Lower lobe of right lung (tissue), 2 donors: ENCODE data around the gene AKAP5. TPM values are rescaled to one million over a fixed set of nuclear protein-coding genes. Genes with fewer than 3 reads are reported as not detected.
"Not testable (repeated sequence)": the region's sequence is repeated elsewhere in the genome, so short reads cannot be mapped to it uniquely, and the experiment has no call there.

ENCODE experiments used
- ATAC-seq, 2 donors: fragments of 200-7000 bp; cut with Tn5 transposase; one replicate each; pipeline ENCODE4 v1.9.1; 2020 to 2022; ENCODE audit warnings: mild to moderate bottlenecking in 2 of 2, moderate library complexity in 2 of 2
- DNase-seq: peaks from one replicate; pipeline ENCODE4 v3.0.0-alpha.2; 2020
- H3K27ac ChIP-seq: fragments of 200-600 bp; one replicate; pipeline ENCODE4 v1.8.0; 2022
- H3K27me3 ChIP-seq: fragments of 200-600 bp; one replicate; pipeline ENCODE4 v1.8.0; 2022; ENCODE audit warnings: low read depth
- H3K36me3 ChIP-seq: fragments of 200-600 bp; one replicate; pipeline ENCODE4 v1.8.0; 2022; ENCODE audit warnings: mild to moderate bottlenecking
- H3K4me1 ChIP-seq: fragments of 200-600 bp; one replicate; pipeline ENCODE4 v1.8.0; 2022
- H3K4me3 ChIP-seq: fragments of 200-600 bp; one replicate; pipeline ENCODE4 v1.8.0; 2022; ENCODE audit warnings: mild to moderate bottlenecking
- H3K9me3 ChIP-seq: fragments of 200-600 bp; one replicate; pipeline ENCODE4 v1.8.0; 2022
- intact Hi-C: fragments of 100-400 bp; cut with DNase I; formaldehyde crosslinking; loops from one replicate; pipeline ENCODE4 v1.11.0; 2022
- total RNA-seq: library from RNA; stranded (reverse); fragmentation: NEBNext Ultra II Directional; extraction: Animal tissue kit (Norgen Biotek cat#: 25700); gene quantifications from one replicate; pipeline ENCODE4 v1.2.1, GENCODE V29; 2021
- TF ChIP-seq, protein P1 (sequence below): fragments of 200-600 bp; IDR thresholded peaks from one replicate; pipeline ENCODE4 v1.8.0; 2022; ENCODE audit warnings: antibody characterized with exemption, mild to moderate bottlenecking
- donor health status: DM: no; HTN: yes; CAD: no; lungs with severe emphysema.

Gene AKAP5
- total RNA-seq, 1 donor from 2014 or later, result 4.8 TPM

- H3K27ac ChIP-seq, result no peak overlapping the region
- intact Hi-C loops, result no loop called here
- ATAC-seq (peak; percentile 81 to 87), DNase-seq (no peak)
- TF ChIP-seq, protein P1, sequence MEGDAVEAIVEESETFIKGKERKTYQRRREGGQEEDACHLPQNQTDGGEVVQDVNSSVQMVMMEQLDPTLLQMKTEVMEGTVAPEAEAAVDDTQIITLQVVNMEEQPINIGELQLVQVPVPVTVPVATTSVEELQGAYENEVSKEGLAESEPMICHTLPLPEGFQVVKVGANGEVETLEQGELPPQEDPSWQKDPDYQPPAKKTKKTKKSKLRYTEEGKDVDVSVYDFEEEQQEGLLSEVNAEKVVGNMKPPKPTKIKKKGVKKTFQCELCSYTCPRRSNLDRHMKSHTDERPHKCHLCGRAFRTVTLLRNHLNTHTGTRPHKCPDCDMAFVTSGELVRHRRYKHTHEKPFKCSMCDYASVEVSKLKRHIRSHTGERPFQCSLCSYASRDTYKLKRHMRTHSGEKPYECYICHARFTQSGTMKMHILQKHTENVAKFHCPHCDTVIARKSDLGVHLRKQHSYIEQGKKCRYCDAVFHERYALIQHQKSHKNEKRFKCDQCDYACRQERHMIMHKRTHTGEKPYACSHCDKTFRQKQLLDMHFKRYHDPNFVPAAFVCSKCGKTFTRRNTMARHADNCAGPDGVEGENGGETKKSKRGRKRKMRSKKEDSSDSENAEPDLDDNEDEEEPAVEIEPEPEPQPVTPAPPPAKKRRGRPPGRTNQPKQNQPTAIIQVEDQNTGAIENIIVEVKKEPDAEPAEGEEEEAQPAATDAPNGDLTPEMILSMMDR, result peak; percentile 89
- H3K9me3 ChIP-seq, result no peaks in the 10 kb centered on the region
- peaks cover 74% of the 10 kb centered on the region for H3K4me1 ChIP-seq
- H3K4me3 ChIP-seq, result no peak overlapping the region
- no peaks in the 10 kb centered on the region for H3K36me3 ChIP-seq
- no peaks in the 10 kb centered on the region for H3K27me3 ChIP-seq
Measured at GRCh38 chr14:64510825-64511671, 45.7 kb downstream of the AKAP5 start.

DNA sequence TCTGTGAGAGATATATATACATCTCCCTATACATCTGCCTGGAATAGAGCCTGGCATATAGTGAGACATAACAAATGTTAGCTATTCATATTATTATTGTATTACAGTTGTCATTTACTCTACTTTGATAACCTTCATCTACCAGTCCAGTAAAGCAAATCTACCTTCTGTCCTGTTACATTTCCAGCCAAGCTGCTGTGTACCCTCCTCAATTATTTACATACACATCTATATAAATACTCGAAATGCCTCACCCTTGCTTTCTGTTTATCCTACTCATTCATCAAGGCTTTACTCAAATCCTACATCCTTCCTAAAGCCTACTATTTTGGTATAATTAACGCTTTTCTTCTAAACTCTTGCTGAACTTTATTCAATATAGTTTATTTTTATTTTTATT lies 48.0 kb downstream of the AKAP5 start:
- TF ChIP-seq, protein P1, result no peak
- peaks cover 61% of the 10 kb centered on the region for H3K4me1 ChIP-seq
- ATAC-seq (no peak), DNase-seq (no peak)
- H3K27me3 ChIP-seq, result no peaks in the 10 kb centered on the region
- intact Hi-C loops, result no loop called here
- no peak overlapping the region for H3K27ac ChIP-seq
- H3K9me3 ChIP-seq, result no peaks in the 10 kb centered on the region
- H3K4me3 ChIP-seq, result no peak overlapping the region
- H3K36me3 ChIP-seq, result no peaks in the 10 kb centered on the region

DNA sequence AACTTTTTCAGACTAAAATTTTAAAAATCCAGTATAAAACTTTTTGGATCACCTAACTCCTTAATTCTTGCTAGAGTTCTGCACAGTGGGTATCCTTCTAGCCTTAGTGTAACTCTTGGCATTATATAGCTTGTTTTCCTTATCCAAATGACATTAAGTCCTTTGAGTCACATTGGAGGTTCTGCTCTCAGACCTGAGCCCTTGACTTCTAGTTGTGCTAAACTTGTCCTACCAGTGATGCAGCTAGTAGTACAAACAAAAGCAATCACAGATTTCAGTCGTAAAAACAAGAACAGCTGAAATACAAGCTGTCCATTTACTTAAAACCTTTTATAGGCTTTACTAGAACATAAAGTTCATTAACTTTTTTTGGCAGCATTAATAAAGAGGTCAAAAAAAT lies 49.8 kb downstream of the AKAP5 start:
- no peak for DNase-seq
- TF ChIP-seq, protein P1, result no peak
- ATAC-seq, result peak in 1 of 2 donors; percentile 64
- no peaks in the 10 kb centered on the region for H3K36me3 ChIP-seq
- no peak overlapping the region for H3K27ac ChIP-seq
- no peak overlapping the region for H3K4me3 ChIP-seq
- peaks cover 49% of the 10 kb centered on the region for H3K4me1 ChIP-seq
- no peaks in the 10 kb centered on the region for H3K27me3 ChIP-seq
- intact Hi-C loops, result no loop called here
- H3K9me3 ChIP-seq, result no peaks in the 10 kb centered on the region

DNA sequence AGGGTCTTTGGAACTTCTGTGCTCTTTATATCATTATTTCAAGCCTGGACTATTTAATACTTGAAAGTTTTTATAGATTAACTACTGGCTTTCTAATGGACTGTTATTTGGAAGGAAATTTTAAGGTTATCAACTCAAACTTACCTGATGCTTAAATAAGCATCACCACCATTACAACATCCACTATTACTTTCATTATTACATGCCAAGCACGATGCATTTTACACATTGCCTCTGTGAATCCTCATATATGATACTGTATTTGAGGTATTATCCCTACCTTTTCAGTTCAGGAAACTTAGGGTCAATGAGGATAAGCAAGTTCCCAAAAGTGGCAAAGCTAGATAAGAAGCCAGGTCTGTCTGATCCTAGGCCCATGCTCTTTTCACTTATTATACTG lies 51.7 kb downstream of the AKAP5 start:
- ATAC-seq, result no peak

DNA sequence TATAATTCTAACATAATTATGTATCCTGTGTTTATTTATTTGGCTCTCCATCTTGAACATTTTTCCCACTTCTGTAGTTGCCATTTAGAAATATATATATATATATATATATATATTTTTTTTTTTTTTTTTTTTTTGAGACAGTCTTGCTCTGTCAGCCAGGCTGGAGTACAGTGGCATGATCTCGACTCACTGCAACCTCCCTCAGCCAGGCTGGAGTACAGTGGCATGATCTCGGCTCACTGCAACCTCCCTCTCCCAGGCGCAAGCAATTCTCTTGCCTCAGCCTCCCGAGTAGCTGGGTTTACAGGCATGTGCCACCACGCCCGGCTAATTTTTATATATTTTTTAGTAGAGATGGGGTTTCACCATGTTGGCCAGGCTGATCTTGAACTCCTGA lies 52.4 kb downstream of the AKAP5 start:
- DNase-seq, H3K9me3 ChIP-seq, ATAC-seq, H3K27me3 ChIP-seq, intact Hi-C loops, H3K4me3 ChIP-seq, H3K27ac ChIP-seq: not testable (repeated sequence)
- H3K36me3 ChIP-seq, result peaks cover 13% of the 10 kb centered on the region
- H3K4me1 ChIP-seq, result peaks cover 26% of the 10 kb centered on the region

More for the DNA sequence above, 51.7 kb downstream of the AKAP5 start:
- H3K36me3 ChIP-seq, result peaks cover 6% of the 10 kb centered on the region
- TF ChIP-seq, protein P1, result no peak
- intact Hi-C loops, result no loop called here
- peaks cover 30% of the 10 kb centered on the region for H3K4me1 ChIP-seq
- no peak overlapping the region for H3K4me3 ChIP-seq
- H3K9me3 ChIP-seq, result no peaks in the 10 kb centered on the region
- DNase-seq, result no peak
- no peak overlapping the region for H3K27ac ChIP-seq
- no peaks in the 10 kb centered on the region for H3K27me3 ChIP-seq

DNA sequence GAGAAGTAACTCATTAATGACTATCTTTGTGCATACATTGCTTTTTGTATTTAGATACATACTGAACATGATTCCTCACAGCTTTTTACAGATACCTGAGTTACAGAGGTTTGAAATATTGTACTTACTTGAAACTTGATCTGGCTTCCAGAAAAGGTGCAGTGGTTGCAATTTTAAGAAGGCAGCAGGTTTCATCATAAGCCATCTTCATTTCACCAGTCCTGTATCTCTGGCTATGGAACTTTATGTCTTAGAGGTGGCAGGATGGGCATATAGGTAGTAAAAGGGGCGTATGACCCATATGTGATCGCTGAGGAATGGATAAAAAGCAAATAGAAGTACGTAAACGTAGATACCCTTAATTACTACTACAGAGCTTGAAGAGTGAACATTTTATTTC lies 52.9 kb downstream of the AKAP5 start:
- ATAC-seq (no peak), DNase-seq (no peak)
- Histone ChIP-seq H3K4me1 (peaks cover 23% of the 10 kb centered on the region), H3K27ac (no peak overlapping the region), H3K9me3 (no peaks in the 10 kb centered on the region), H3K36me3 (peaks cover 19% of the 10 kb centered on the region), H3K4me3 (no peak overlapping the region), H3K27me3 (no peaks in the 10 kb centered on the region)
- intact Hi-C loops, result no loop called here
- TF ChIP-seq, protein P1, result no peak
